ENCODE data around the gene TEC.

Gene TEC

GRCh38 chr4:48297256-48297846, 27.7 kb upstream of the TEC start:
- TF ChIP-seq REST (IDR thresholded peaks at IDR 0.05; ENCODE audit: insufficient read depth in 1 of 2, low read depth in 2 of 2, low read length in 2 of 2) (no peak), POLR2AphosphoS5 (IDR thresholded peaks at IDR 0.05; ENCODE audit: low read depth, low read length) (no peak), TAF1 (IDR thresholded peaks at IDR 0.05; ENCODE audit: borderline replicate concordance, insufficient read depth, low read length) (no peak), SIN3A (IDR thresholded peaks at IDR 0.05; ENCODE audit: borderline replicate concordance, insufficient read depth, low read length) (no peak), FOXP2 (optimal IDR thresholded peaks at IDR 0.05; ENCODE audit: borderline replicate concordance, extremely low read depth, extremely low read length, insufficient read depth) (no peak)

- TF ChIP-seq REST (IDR thresholded peaks at IDR 0.05; ENCODE audit: insufficient read depth in 1 of 2, low read depth in 2 of 2, low read length in 2 of 2), result no peak
- no peak for TF ChIP-seq POLR2AphosphoS5 (IDR thresholded peaks at IDR 0.05; ENCODE audit: low read depth, low read length)
- TF ChIP-seq FOXP2 (optimal IDR thresholded peaks at IDR 0.05; ENCODE audit: borderline replicate concordance, extremely low read depth, extremely low read length, insufficient read depth), result no peak
- no peak for TF ChIP-seq TAF1 (IDR thresholded peaks at IDR 0.05; ENCODE audit: borderline replicate concordance, insufficient read depth, low read length)
- TF ChIP-seq SIN3A (IDR thresholded peaks at IDR 0.05; ENCODE audit: borderline replicate concordance, insufficient read depth, low read length), result no peak
Observed at GRCh38 chr4:48296365-48296764, 26.7 kb upstream of the TEC start.

GRCh38 chr4:48295116-48295515, 25.5 kb upstream of the TEC start:
- TF ChIP-seq REST (IDR thresholded peaks at IDR 0.05; ENCODE audit: insufficient read depth in 1 of 2, low read depth in 2 of 2, low read length in 2 of 2), result no peak
- no peak for TF ChIP-seq FOXP2 (optimal IDR thresholded peaks at IDR 0.05; ENCODE audit: borderline replicate concordance, extremely low read depth, extremely low read length, insufficient read depth)
- TF ChIP-seq TAF1 (IDR thresholded peaks at IDR 0.05; ENCODE audit: borderline replicate concordance, insufficient read depth, low read length), result no peak
- TF ChIP-seq SIN3A (IDR thresholded peaks at IDR 0.05; ENCODE audit: borderline replicate concordance, insufficient read depth, low read length), result no peak
- no peak for TF ChIP-seq POLR2AphosphoS5 (IDR thresholded peaks at IDR 0.05; ENCODE audit: low read depth, low read length)

- TF ChIP-seq TAF1 (IDR thresholded peaks at IDR 0.05; ENCODE audit: borderline replicate concordance, insufficient read depth, low read length), result no peak
Observed at GRCh38 chr4:48290146-48290772, 20.6 kb upstream of the TEC start.

- no peak for TF ChIP-seq SIN3A (IDR thresholded peaks at IDR 0.05; ENCODE audit: borderline replicate concordance, insufficient read depth, low read length)
- TF ChIP-seq TAF1 (IDR thresholded peaks at IDR 0.05; ENCODE audit: borderline replicate concordance, insufficient read depth, low read length), result no peak
- no peak for TF ChIP-seq REST (IDR thresholded peaks at IDR 0.05; ENCODE audit: insufficient read depth in 1 of 2, low read depth in 2 of 2, low read length in 2 of 2)
- no peak for TF ChIP-seq FOXP2 (optimal IDR thresholded peaks at IDR 0.05; ENCODE audit: borderline replicate concordance, extremely low read depth, extremely low read length, insufficient read depth)
- no peak for TF ChIP-seq POLR2AphosphoS5 (IDR thresholded peaks at IDR 0.05; ENCODE audit: low read depth, low read length)
Observed at GRCh38 chr4:48275686-48276085, 6.0 kb upstream of the TEC start.
